GM23338 (cell line): ENCODE data around the gene FBXO33. TPM values are rescaled to one million over a fixed set of nuclear protein-coding genes. Genes with fewer than 3 reads are reported as not detected.

Source experiments
- ATAC-seq: fragments of 200-7000 bp; cut with Tn5 transposase; 3 replicates; pipeline ENCODE4 v1.9.1; 2020
- DNase-seq: peaks from one replicate; pipeline ENCODE4 v3.0.0-alpha.2; 2015; ENCODE audit warnings: low spot score
- H2AFZ ChIP-seq: fragments of 200-600 bp; sonication (generic); 2 replicates; pipeline ENCODE4 v1.8.0; 2016; ENCODE audit warnings: antibody characterized with exemption, mild to moderate bottlenecking, moderate library complexity
- H3F3A ChIP-seq: fragments of 200-600 bp; sonication (generic); replicated peaks from 2 replicates; pipeline ENCODE4 v1.8.0; 2017; ENCODE audit warnings: antibody characterized with exemption, mixed run types, low read depth
- H3K27ac ChIP-seq: fragments of 200-600 bp; sonication (generic); 2 replicates; pipeline ENCODE4 v1.6.1; 2016; ENCODE audit warnings: low read depth
- H3K27me3 ChIP-seq: fragments of 200-600 bp; sonication (generic); 2 replicates; pipeline ENCODE4 v1.8.0; 2016; ENCODE audit warnings: mild to moderate bottlenecking, mixed run types, moderate library complexity; ENCODE audit not compliant: insufficient read depth
- H3K36me3 ChIP-seq: fragments of 200-600 bp; sonication (generic); 2 replicates; pipeline ENCODE4 v1.8.0; 2016; ENCODE audit warnings: mild to moderate bottlenecking; ENCODE audit not compliant: insufficient read depth
- H3K4me1 ChIP-seq: fragments of 200-600 bp; sonication (generic); 2 replicates; pipeline ENCODE4 v1.8.0; 2016; ENCODE audit warnings: mild to moderate bottlenecking, moderate library complexity; ENCODE audit not compliant: insufficient read depth
- H3K4me2 ChIP-seq: fragments of 200-600 bp; sonication (generic); 2 replicates; pipeline ENCODE4 v1.7.1; 2017; ENCODE audit warnings: mixed run types
- H3K4me3 ChIP-seq: fragments of 200-600 bp; sonication (generic); 2 replicates; pipeline ENCODE4 v1.6.1; 2016; ENCODE audit warnings: mixed run types
- H3K79me2 ChIP-seq: fragments of 200-600 bp; sonication (generic); replicated peaks from 2 replicates; pipeline ENCODE4 v1.8.0; 2017; ENCODE audit warnings: mild to moderate bottlenecking; ENCODE audit not compliant: insufficient read depth
- H3K9me2 ChIP-seq: fragments of 200-600 bp; sonication (generic); 2 replicates; pipeline ENCODE4 v1.8.0; 2017; ENCODE audit not compliant: insufficient read depth
- H4K20me1 ChIP-seq: fragments of 200-600 bp; sonication (generic); replicated peaks from 2 replicates; pipeline ENCODE4 v1.8.0; 2017; ENCODE audit warnings: mild to moderate bottlenecking; ENCODE audit not compliant: insufficient read depth
- H3K27ac Mint-ChIP-seq: 2 replicates; pipeline ENCODE4 v1.8.0; 2020; ENCODE audit warnings: inconsistent platforms, mild to moderate bottlenecking, moderate library complexity, mixed read lengths
- H3K27me3 Mint-ChIP-seq: 3 replicates; pipeline ENCODE4 v1.8.0; 2022; ENCODE audit warnings: low read depth, mild to moderate bottlenecking, moderate library complexity, mixed read lengths, inconsistent platforms; ENCODE audit not compliant: insufficient read depth, poor library complexity
- H3K36me3 Mint-ChIP-seq: 3 replicates; pipeline ENCODE4 v1.8.0; 2021; ENCODE audit warnings: low read depth, mild to moderate bottlenecking, inconsistent platforms, moderate library complexity, mixed read lengths
- H3K4me1 Mint-ChIP-seq: 3 replicates; pipeline ENCODE4 v1.8.0; 2020; ENCODE audit warnings: mild to moderate bottlenecking, inconsistent platforms, mixed read lengths
- H3K4me3 Mint-ChIP-seq: 3 replicates; pipeline ENCODE4 v1.8.0; 2021; ENCODE audit warnings: moderate library complexity, mild to moderate bottlenecking, inconsistent platforms, mixed read lengths
- H3K9me3 Mint-ChIP-seq: 3 replicates; pipeline ENCODE4 v1.8.0; 2020; ENCODE audit warnings: moderate library complexity, mild to moderate bottlenecking, inconsistent platforms, mixed read lengths
- CREB1 ChIP-seq: fragments of 250-450 bp; sonication (Bioruptor Pico); IDR thresholded peaks from 2 replicates; pipeline ENCODE4 v1.5.0; 2020; ENCODE audit warnings: low read depth, mild to moderate bottlenecking, moderate library complexity
- CTCF ChIP-seq, 2 experiments: fragments of 200-600 bp in 1 of 2; sonication (generic) in 1 of 2; conservative IDR thresholded peaks; 2 replicates each; pipeline versions ENCODE4 v1.5.1 to v1.6.1; 2016 to 2017; ENCODE audit warnings: antibody characterized with exemption in 2 of 2, low read depth in 2 of 2, mild to moderate bottlenecking in 2 of 2, moderate library complexity in 1 of 2
- ETS1 ChIP-seq: IDR thresholded peaks from 2 replicates; pipeline ENCODE4 v1.6.1; 2016; ENCODE audit warnings: antibody characterized with exemption
- EZH2phosphoT487 ChIP-seq: fragments of 200-600 bp; sonication (generic); IDR thresholded peaks from one replicate; pipeline ENCODE4 v1.8.1; 2018; ENCODE audit warnings: antibody characterized with exemption; ENCODE audit not compliant: unreplicated experiment
- JUNB ChIP-seq: IDR thresholded peaks from one replicate; pipeline ENCODE4 v1.6.1; 2016; ENCODE audit warnings: antibody characterized with exemption; ENCODE audit not compliant: unreplicated experiment
- NANOG ChIP-seq: IDR thresholded peaks from 2 replicates; pipeline ENCODE4 v1.6.1; 2016; ENCODE audit warnings: antibody characterized with exemption, borderline replicate concordance
- POLR2AphosphoS5 ChIP-seq: IDR thresholded peaks from 2 replicates; pipeline ENCODE4 v1.6.1; 2016; ENCODE audit warnings: antibody characterized with exemption, low read depth
- REST ChIP-seq: IDR thresholded peaks from one replicate; pipeline ENCODE4 v1.6.1; 2018; ENCODE audit warnings: antibody characterized with exemption; ENCODE audit not compliant: unreplicated experiment
- ZNF114 ChIP-seq: fragments of 250-450 bp; sonication (Bioruptor Pico); IDR thresholded peaks from 2 replicates; pipeline ENCODE4 v1.5.0; 2020; ENCODE audit warnings: mild to moderate bottlenecking, moderate library complexity
- ZNF331 ChIP-seq: fragments of 250-450 bp; sonication (Bioruptor Pico); IDR thresholded peaks from 2 replicates; pipeline ENCODE4 v1.5.0; 2020; ENCODE audit warnings: low read depth, mild to moderate bottlenecking, moderate library complexity
- polyA plus RNA-seq: library from polyadenylated mRNA; unstranded; fragments of >200 nt; fragmentation: Nextera tagmentation; extraction: Ambion mirVana; gene quantifications from 2 replicates; pipeline ENCODE4 v1.2.1, GENCODE V29; 2016
- total RNA-seq: library from RNA; depleted of rRNA; stranded (reverse); fragments of >200 nt; shearing (Covaris generic); gene quantifications from 2 replicates; pipeline ENCODE4 v1.2.3, GENCODE V29; 2014

FBXO33 gene
- total and polyA plus RNA-seq, 2 experiments from 2014 or later = 6.7 to 13.1 TPM

- no peak for TF ChIP-seq REST
Measured at GRCh38 chr14:39372656-39373055, 59.6 kb downstream of the FBXO33 start (continued).

GRCh38 chr14:39370415-39370814, 61.8 kb downstream of the FBXO33 start:
- Mint-ChIP-seq H3K9me3 (peaks cover 3% of the 10 kb centered on the region; the same call in 2 of the 3 replicates), H3K36me3 (peaks cover 4% of the 10 kb centered on the region; the same call in 1 of the 3 replicates), H3K4me3 (no peak overlapping the region), H3K4me1 (peaks cover 37% of the 10 kb centered on the region), H3K27ac (no peak overlapping the region), H3K27me3 (peaks cover 4% of the 10 kb centered on the region)
- Histone ChIP-seq H3K36me3 (no peaks in the 10 kb centered on the region), H3F3A (no peaks in the 10 kb centered on the region), H3K27me3 (no peaks in the 10 kb centered on the region), H2AFZ (no peak overlapping the region), H3K4me2 (no peak overlapping the region), H3K79me2 (no peaks in the 10 kb centered on the region), H4K20me1 (no peaks in the 10 kb centered on the region), H3K27ac (no peak overlapping the region), H3K4me1 (peaks cover 15% of the 10 kb centered on the region), H3K9me2 (no peaks in the 10 kb centered on the region), H3K4me3 (no peak overlapping the region)
- ATAC-seq = no peak
- DNase-seq = no peak
- TF ChIP-seq JUNB (no peak), EZH2phosphoT487 (no peak), ZNF114 (CRISPR knock-in tag) (no peak), NANOG (no peak), CREB1 (no peak), ZNF331 (CRISPR knock-in tag) (no peak), POLR2AphosphoS5 (no peak), CTCF (conservative IDR thresholded peaks at IDR 0.05; ENCODE audit: low read depth in 2 of 2) (no peak), ETS1 (no peak), REST (no peak)
